Naive thymus-derived CD4-positive, alpha-beta T cell (primary cell): ENCODE results near the gene MEGF11. TPM values are rescaled to one million over a fixed set of nuclear protein-coding genes. Genes with fewer than 3 reads are reported as not detected.

Experiments used
- ATAC-seq: fragments of 150-1000 bp; cut with Tn5 transposase; 2 replicates; pipeline ENCODE4 v1.10.0; 2021; ENCODE audit warnings: mild to moderate bottlenecking, moderate library complexity
- CTCF ChIA-PET: fragments of 350-600 bp; sonication (Branson Sonifier 250); formaldehyde crosslinking; loops from one replicate; lab custom pipeline; 2021; ENCODE audit warnings: antibody characterized with exemption; lab: Charles Lee
- POLR2A ChIA-PET: fragments of 350-600 bp; sonication (Branson Sonifier 250); formaldehyde crosslinking; loops from one replicate; lab custom pipeline; 2021; ENCODE audit warnings: antibody characterized with exemption, inconsistent platforms; lab: Charles Lee
- DNase-seq, 9 donors: peaks; one replicate each; pipeline versions ENCODE4 v3.0.0 to v3.0.0-alpha.2; 2020 to 2022; ENCODE audit warnings: mixed read lengths in 1 of 9
- H3K27ac ChIP-seq: one replicate; pipeline ENCODE4 v1.7.0; 2013; ENCODE audit warnings: mild to moderate bottlenecking, low read depth, low read length, moderate library complexity
- H3K27me3 ChIP-seq, 2 donors: one replicate each; pipeline ENCODE4 v1.7.0; 2013; ENCODE audit warnings: low read length in 2 of 2, mild to moderate bottlenecking in 2 of 2, moderate library complexity in 2 of 2; ENCODE audit not compliant: control insufficient read depth in 2 of 2, insufficient read depth in 2 of 2
- H3K36me3 ChIP-seq, 3 experiments: 1 replicate in 2 of 3; 2 replicates in 1 of 3; pipeline ENCODE4 v1.7.0; 2013; ENCODE audit warnings: low read length in 3 of 3, mild to moderate bottlenecking in 3 of 3, moderate library complexity in 1 of 3; ENCODE audit not compliant: insufficient read depth in 3 of 3, control insufficient read depth in 2 of 3
- H3K4me1 ChIP-seq, 2 donors: one replicate each; pipeline ENCODE4 v1.7.0; 2013; ENCODE audit warnings: low read length in 2 of 2, mild to moderate bottlenecking in 2 of 2, moderate library complexity in 1 of 2; ENCODE audit not compliant: control insufficient read depth in 2 of 2, insufficient read depth in 2 of 2
- H3K4me3 ChIP-seq: 2 replicates; pipeline ENCODE4 v1.7.0; 2013; ENCODE audit warnings: mild to moderate bottlenecking, low read length
- H3K9me3 ChIP-seq, 3 experiments: 1 replicate in 2 of 3; 2 replicates in 1 of 3; pipeline ENCODE4 v1.7.0; 2013; ENCODE audit warnings: low read length in 3 of 3; ENCODE audit not compliant: control insufficient read depth in 2 of 3
- H3K27ac Mint-ChIP-seq, 9 donors: one replicate each; pipeline ENCODE4 v1.8.0; 2020 to 2022; ENCODE audit warnings: mixed read lengths in 9 of 9, mild to moderate bottlenecking in 8 of 9, moderate library complexity in 5 of 9, inconsistent platforms in 2 of 9
- H3K27me3 Mint-ChIP-seq, 5 donors: one replicate each; pipeline ENCODE4 v1.8.0; 2021 to 2022; ENCODE audit warnings: mixed read lengths in 5 of 5, mild to moderate bottlenecking in 1 of 5
- H3K36me3 Mint-ChIP-seq, 5 donors: one replicate each; pipeline ENCODE4 v1.8.0; 2020 to 2022; ENCODE audit warnings: mixed read lengths in 5 of 5, mild to moderate bottlenecking in 3 of 5, inconsistent platforms in 1 of 5
- H3K4me1 Mint-ChIP-seq, 7 donors: one replicate each; pipeline ENCODE4 v1.8.0; 2020 to 2022; ENCODE audit warnings: mixed read lengths in 7 of 7, mild to moderate bottlenecking in 3 of 7, inconsistent platforms in 1 of 7
- H3K4me3 Mint-ChIP-seq, 10 donors: one replicate each; pipeline ENCODE4 v1.8.0; 2020 to 2022; ENCODE audit warnings: mild to moderate bottlenecking in 10 of 10, mixed read lengths in 10 of 10, moderate library complexity in 6 of 10, inconsistent platforms in 2 of 10
- H3K9me3 Mint-ChIP-seq, 11 donors: one replicate each; pipeline ENCODE4 v1.8.0; 2020 to 2022; ENCODE audit warnings: mixed read lengths in 11 of 11, mild to moderate bottlenecking in 4 of 11, inconsistent platforms in 1 of 11, moderate library complexity in 1 of 11
- intact Hi-C, 2 donors: fragments of 100-400 bp; cut with micrococcal nuclease; formaldehyde crosslinking; loops; one replicate each; pipeline ENCODE4 v1.15.1; 2023
- polyA plus RNA-seq, 2 donors: library from polyadenylated mRNA; unstranded; fragments of 300-500 nt; fragmentation: Illumina TruSeq; gene quantifications; one replicate each; pipeline ENCODE4 v1.2.3, GENCODE V29; 2021
- total RNA-seq, 6 experiments: library from RNA in 5 of 6; stranded (reverse) in 5 of 6; gene quantifications; 1 replicate in 5 of 6; 2 replicates in 1 of 6; pipeline ENCODE4 v1.2.3 and lab custom pipeline; 2021 to 2026

The MEGF11 gene
- total and polyA plus RNA-seq, 7 experiments from 2014 or later: 0.45 TPM; not detected in 6

GRCh38 chr15:66067687-66068086 lies 185.9 kb downstream of the MEGF11 start:
- Mint-ChIP-seq H3K4me1 (no peaks in the 10 kb centered on the region), H3K27ac (peak overlapping the region in 1 of 9 donors; percentile 41), H3K27me3 (peaks cover 0 to 21% (median 0%) of the 10 kb centered on the region in 5 donors), H3K9me3 (no peaks in the 10 kb centered on the region), H3K4me3 (no peak overlapping the region), H3K36me3 (no peaks in the 10 kb centered on the region)
- Histone ChIP-seq H3K9me3 (no peaks in the 10 kb centered on the region), H3K27ac (no peak overlapping the region), H3K4me3 (no peak overlapping the region), H3K4me1 (no peaks in the 10 kb centered on the region), H3K27me3 (no peaks in the 10 kb centered on the region), H3K36me3 (no peaks in the 10 kb centered on the region)
- no peak for DNase-seq
- CTCF ChIA-PET: no interaction called here
- POLR2A ChIA-PET: interaction anchor here (0.6 kb wide), 1 partner anchor 23 kb away, joined by 3 read pairs; no protein-coding TSS in a partner anchor
- no peak for ATAC-seq
- intact Hi-C loops: no loop called here

GRCh38 chr15:66066481-66066880 lies 187.1 kb downstream of the MEGF11 start:
- H3K4me3 Mint-ChIP-seq: no peak overlapping the region
- no peaks in the 10 kb centered on the region for H3K4me1 ChIP-seq
- POLR2A ChIA-PET: no interaction called here
- peaks cover 0 to 3% (median 0%) of the 10 kb centered on the region in 11 donors for H3K9me3 Mint-ChIP-seq
- no peaks in the 10 kb centered on the region for H3K9me3 ChIP-seq
- no peak overlapping the region for H3K27ac ChIP-seq
- DNase-seq (no peak), ATAC-seq (no peak)
- H3K27me3 ChIP-seq: no peaks in the 10 kb centered on the region
- H3K4me1 Mint-ChIP-seq: no peaks in the 10 kb centered on the region
- CTCF ChIA-PET: no interaction called here
- no peak overlapping the region for H3K27ac Mint-ChIP-seq
- peaks cover 0 to 23% (median 0%) of the 10 kb centered on the region in 5 donors for H3K27me3 Mint-ChIP-seq
- intact Hi-C loops: no loop called here
- H3K36me3 Mint-ChIP-seq: no peaks in the 10 kb centered on the region
- no peak overlapping the region for H3K4me3 ChIP-seq
- H3K36me3 ChIP-seq: no peaks in the 10 kb centered on the region

- H3K4me1 Mint-ChIP-seq: no peaks in the 10 kb centered on the region
- intact Hi-C loops: no loop called here
- H3K27me3 Mint-ChIP-seq: peaks cover 0 to 23% (median 0%) of the 10 kb centered on the region in 5 donors
- ChIA-PET CTCF (no interaction called here), POLR2A (no interaction called here)
- no peak overlapping the region for H3K27ac Mint-ChIP-seq
- DNase-seq (no peak), ATAC-seq (no peak)
- no peaks in the 10 kb centered on the region for H3K36me3 Mint-ChIP-seq
- Histone ChIP-seq H3K4me3 (no peak overlapping the region), H3K9me3 (no peaks in the 10 kb centered on the region), H3K4me1 (no peaks in the 10 kb centered on the region), H3K36me3 (no peaks in the 10 kb centered on the region), H3K27me3 (no peaks in the 10 kb centered on the region), H3K27ac (no peak overlapping the region)
- H3K9me3 Mint-ChIP-seq: peaks cover 0 to 3% (median 0%) of the 10 kb centered on the region in 11 donors
- no peak overlapping the region for H3K4me3 Mint-ChIP-seq
Measured at GRCh38 chr15:66066005-66066404, 187.5 kb downstream of the MEGF11 start.

- Histone ChIP-seq H3K9me3 (no peaks in the 10 kb centered on the region), H3K4me3 (no peak overlapping the region), H3K36me3 (no peaks in the 10 kb centered on the region), H3K27ac (no peak overlapping the region), H3K27me3 (no peaks in the 10 kb centered on the region), H3K4me1 (no peaks in the 10 kb centered on the region)
- H3K27ac Mint-ChIP-seq: no peak overlapping the region
- no peak for ATAC-seq
- intact Hi-C loops: no loop called here
- H3K9me3 Mint-ChIP-seq: peaks cover 0 to 3% (median 0%) of the 10 kb centered on the region in 11 donors
- ChIA-PET CTCF (no interaction called here), POLR2A (no interaction called here)
- H3K27me3 Mint-ChIP-seq: peaks cover 0 to 23% (median 5%) of the 10 kb centered on the region in 5 donors
- no peak for DNase-seq
- no peaks in the 10 kb centered on the region for H3K36me3 Mint-ChIP-seq
- H3K4me3 Mint-ChIP-seq: no peak overlapping the region
- no peaks in the 10 kb centered on the region for H3K4me1 Mint-ChIP-seq
Measured at GRCh38 chr15:66065325-66065724, 188.2 kb downstream of the MEGF11 start.

GRCh38 chr15:66063147-66063546 lies 190.4 kb downstream of the MEGF11 start:
- ATAC-seq (no peak), DNase-seq (no peak)
- CTCF ChIA-PET: no interaction called here
- Mint-ChIP-seq H3K4me3 (no peak overlapping the region), H3K27ac (no peak overlapping the region), H3K9me3 (peaks cover 0 to 3% (median 0%) of the 10 kb centered on the region in 11 donors), H3K4me1 (no peaks in the 10 kb centered on the region), H3K36me3 (no peaks in the 10 kb centered on the region), H3K27me3 (peaks cover 0 to 32% (median 12%) of the 10 kb centered on the region in 5 donors)
- H3K36me3 ChIP-seq: no peaks in the 10 kb centered on the region
- no peak overlapping the region for H3K4me3 ChIP-seq
- H3K27me3 ChIP-seq: no peaks in the 10 kb centered on the region
- intact Hi-C loops: no loop called here
- H3K27ac ChIP-seq: no peak overlapping the region
- no peaks in the 10 kb centered on the region for H3K9me3 ChIP-seq
- POLR2A ChIA-PET: interaction anchor here (0.8 kb wide), 1 partner anchor 16 kb away, joined by 3 read pairs; no protein-coding TSS in a partner anchor
- no peaks in the 10 kb centered on the region for H3K4me1 ChIP-seq

- Mint-ChIP-seq H3K27me3 (peaks cover 5 to 26% (median 12%) of the 10 kb centered on the region in 5 donors), H3K36me3 (no peaks in the 10 kb centered on the region), H3K27ac (no peak overlapping the region), H3K9me3 (peaks cover 0 to 3% (median 0%) of the 10 kb centered on the region in 11 donors), H3K4me3 (no peak overlapping the region), H3K4me1 (no peaks in the 10 kb centered on the region)
- no peaks in the 10 kb centered on the region for H3K27me3 ChIP-seq
- no peaks in the 10 kb centered on the region for H3K36me3 ChIP-seq
- ChIA-PET CTCF (no interaction called here), POLR2A (no interaction called here)
- no peaks in the 10 kb centered on the region for H3K9me3 ChIP-seq
- ATAC-seq: no peak
- H3K4me1 ChIP-seq: no peaks in the 10 kb centered on the region
- H3K4me3 ChIP-seq: no peak overlapping the region
- no peak overlapping the region for H3K27ac ChIP-seq
- intact Hi-C loops: no loop called here
- no peak for DNase-seq
Measured at GRCh38 chr15:66057089-66057488, 196.5 kb downstream of the MEGF11 start.

- CTCF ChIA-PET: no interaction called here
- POLR2A ChIA-PET: no interaction called here
- H3K4me1 Mint-ChIP-seq: no peaks in the 10 kb centered on the region
- H3K4me3 ChIP-seq: no peak overlapping the region
- no peaks in the 10 kb centered on the region for H3K9me3 ChIP-seq
- no peaks in the 10 kb centered on the region for H3K4me1 ChIP-seq
- H3K27ac ChIP-seq: no peak overlapping the region
- no peaks in the 10 kb centered on the region for H3K36me3 ChIP-seq
- H3K9me3 Mint-ChIP-seq: no peaks in the 10 kb centered on the region
- H3K27me3 ChIP-seq: no peaks in the 10 kb centered on the region
- H3K27me3 Mint-ChIP-seq: peaks cover 0 to 24% (median 5%) of the 10 kb centered on the region in 5 donors
- no peaks in the 10 kb centered on the region for H3K36me3 Mint-ChIP-seq
- intact Hi-C loops: no loop called here
- no peak for ATAC-seq
- no peak for DNase-seq
- H3K4me3 Mint-ChIP-seq: no peak overlapping the region
- no peak overlapping the region for H3K27ac Mint-ChIP-seq
Measured at GRCh38 chr15:66053991-66054390, 199.6 kb downstream of the MEGF11 start.
